Endothelial cell of umbilical vein (primary cell): Measurements from ENCODE around the gene PCDHGA2. TPM values are rescaled to one million over a fixed set of nuclear protein-coding genes. Genes with fewer than 3 reads are reported as not detected.
"Not testable (repeated sequence)": the region's sequence is repeated elsewhere in the genome, so short reads cannot be mapped to it uniquely, and the experiment has no call there.

Experiments
- BruUV-seq: library from RNA; stranded (reverse); fragments of 400-500 nt; replicated peaks from 2 replicates; lab custom pipeline; 2021; lab: Mats Ljungman, UMichigan
- CTCF ChIA-PET: fragments of 300-600, 350-600 bp; sonication (Branson Sonifier 250); formaldehyde crosslinking; loops from one replicate; lab custom pipeline; 2021; ENCODE audit warnings: antibody characterized with exemption, inconsistent platforms; lab: Charles Lee
- POLR2A ChIA-PET: fragments of 300-600, 350-600 bp; sonication (Branson Sonifier 250); formaldehyde crosslinking; loops from one replicate; lab custom pipeline; 2021; ENCODE audit warnings: antibody characterized with exemption, inconsistent platforms; lab: Charles Lee
- DNase-seq: peaks from one replicate; pipeline ENCODE4 v3.0.0-alpha.2; 2011; ENCODE audit warnings: low read depth, low spot score
- FAIRE-seq: peaks from 2 replicates; lab custom pipeline; 2011; peaks lifted over from hg19 to GRCh38; lab: Jason Lieb, UNC
- H2AFZ ChIP-seq: 2 replicates; pipeline ENCODE4 v1.6.0; 2012; ENCODE audit warnings: low read depth, low read length, control low read depth, inconsistent platforms
- H3K27ac ChIP-seq: 2 replicates; pipeline ENCODE4 v1.5.1; 2011; ENCODE audit warnings: low read depth, mild to moderate bottlenecking, control low read depth, low read length, moderate library complexity; ENCODE audit not compliant: insufficient read depth
- H3K27me3 ChIP-seq, 2 experiments: 2 replicates each; pipeline versions ENCODE4 v1.6.0 to v1.6.1; 2011; ENCODE audit warnings: low read length in 2 of 2, mixed read lengths in 1 of 2; ENCODE audit not compliant: control insufficient read depth in 2 of 2, insufficient read depth in 2 of 2
- H3K36me3 ChIP-seq, 2 experiments: 2 replicates in 1 of 2; 3 replicates in 1 of 2; pipeline ENCODE4 v1.5.1; 2011; ENCODE audit warnings: low read length in 2 of 2, mild to moderate bottlenecking in 1 of 2, moderate library complexity in 1 of 2; ENCODE audit not compliant: control insufficient read depth in 2 of 2, insufficient read depth in 2 of 2; ENCODE audit errors: extremely low read depth in 1 of 2
- H3K4me1 ChIP-seq: 3 replicates; pipeline ENCODE4 v1.5.1; 2011; ENCODE audit warnings: mild to moderate bottlenecking, low read length; ENCODE audit not compliant: control insufficient read depth, insufficient read depth; ENCODE audit errors: extremely low read depth
- H3K4me2 ChIP-seq: 2 replicates; pipeline ENCODE4 v1.6.1; 2011; ENCODE audit warnings: low read length, control low read depth, mixed read lengths; ENCODE audit not compliant: insufficient read depth
- H3K4me3 ChIP-seq, 3 experiments: fragments of 200-600 bp in 1 of 3; sonication (generic), shearing (Covaris generic) in 1 of 3; replicated peaks in 1 of 3; 2 replicates each; pipeline ENCODE4 v1.5.1; 2011 to 2016; ENCODE audit warnings: control low read depth in 3 of 3, low read length in 3 of 3, mild to moderate bottlenecking in 2 of 3, inconsistent platforms in 1 of 3, low read depth in 1 of 3, moderate library complexity in 1 of 3; ENCODE audit not compliant: insufficient read depth in 1 of 3
- H3K79me2 ChIP-seq: 2 replicates; pipeline ENCODE4 v1.6.0; 2012; ENCODE audit warnings: low read length, inconsistent platforms; ENCODE audit not compliant: control insufficient read depth, insufficient read depth
- H3K9ac ChIP-seq: replicated peaks from 2 replicates; pipeline ENCODE3; 2011; ENCODE audit warnings: low read length, control low read depth; ENCODE audit not compliant: insufficient read depth; ENCODE audit errors: extremely low read depth
- H3K9me1 ChIP-seq: replicated peaks from 3 replicates; pipeline ENCODE4 v1.6.0; 2011; ENCODE audit warnings: mild to moderate bottlenecking, low read length; ENCODE audit not compliant: control insufficient read depth, insufficient read depth; ENCODE audit errors: extremely low read depth
- H3K9me3 ChIP-seq: replicated peaks from 2 replicates; pipeline ENCODE4 v1.5.1; 2012; ENCODE audit warnings: low read length, inconsistent platforms; ENCODE audit not compliant: control insufficient read depth, insufficient read depth
- H4K20me1 ChIP-seq: replicated peaks from 2 replicates; pipeline ENCODE3; 2011; ENCODE audit warnings: mild to moderate bottlenecking, low read length; ENCODE audit not compliant: control insufficient read depth, insufficient read depth; ENCODE audit errors: extremely low read depth
- EZH2 ChIP-seq: IDR thresholded peaks from 2 replicates; pipeline ENCODE4 v1.6.1; 2012; ENCODE audit warnings: borderline replicate concordance, low read depth, mild to moderate bottlenecking, moderate library complexity, low read length, inconsistent platforms; ENCODE audit not compliant: severe bottlenecking
- JUN ChIP-seq: IDR thresholded peaks from 2 replicates; pipeline ENCODE4 v1.6.1; 2011; ENCODE audit warnings: borderline replicate concordance, low read depth; ENCODE audit not compliant: insufficient read length, insufficient read depth
- dilution Hi-C: fragments of 300-500 bp; cut with MboI; formaldehyde crosslinking; loops from one replicate; pipeline ENCODE4 v1.15.0; 2019; ENCODE audit warnings: low sequenced_read_pairs; ENCODE audit not compliant: extremely low pct_ligation_motif_present
- intact Hi-C: fragments of 100-400 bp; cut with micrococcal nuclease; formaldehyde crosslinking; loops from one replicate; pipeline ENCODE4 v1.10.0; 2022
- polyA plus RNA-seq, 4 experiments: library from polyadenylated mRNA; depleted of rRNA in 3 of 4; stranded (reverse) in 3 of 4; unstranded in 1 of 4; fragments of >200 nt; gene quantifications; 2 replicates each; pipeline versions ENCODE4 v1.2.1 to v1.2.3, GENCODE V29; 2011 to 2012; ENCODE audit warnings: missing spikeins in 1 of 4
- total RNA-seq: library from RNA; stranded (reverse); gene quantifications from 2 replicates; pipeline ENCODE4 v1.2.3, GENCODE V29; 2021
- TF ChIP-seq, protein P1 (sequence below), 2 donors: IDR thresholded peaks; 1 replicate in 1 of 2; 2 replicates in 1 of 2; pipeline ENCODE4 v1.5.1; 2011; ENCODE audit warnings: low read length in 2 of 2, mild to moderate bottlenecking in 2 of 2, moderate library complexity in 2 of 2, control low read depth in 1 of 2, inconsistent platforms in 1 of 2, low read depth in 1 of 2; ENCODE audit not compliant: insufficient read depth in 1 of 2; ENCODE audit errors: extremely low read depth in 1 of 2

The PCDHGA2 gene
- total and polyA plus RNA-seq, 2 donors (not counting 3 experiments of a cell fraction or from before 2014, with no cell fraction given): 1.2 to 2.0 TPM

GRCh38 chr5:141375444-141376155 is 37.0 kb downstream of the PCDHGA2 start:
- H3K9ac ChIP-seq, H3K4me1 ChIP-seq, FAIRE-seq, POLR2A ChIA-PET, DNase-seq, H4K20me1 ChIP-seq, BruUV-seq, H3K27ac ChIP-seq, H2AFZ ChIP-seq, H3K79me2 ChIP-seq, H3K4me2 ChIP-seq, intact Hi-C loops, dilution Hi-C loops, H3K9me3 ChIP-seq, H3K4me3 ChIP-seq, H3K36me3 ChIP-seq, H3K9me1 ChIP-seq: not testable (repeated sequence)
- CTCF ChIA-PET: interaction anchor here (1.4 to 3.2 kb wide), 3 partner anchors 7 to 188 kb away, joined by 4 to 41 read pairs (median 10); partner anchors contain the start of gene PCDHGA7
- peak; percentile 9 for TF ChIP-seq EZH2
- peaks cover 30 to 67% of the 10 kb centered on the region in 2 experiments for H3K27me3 ChIP-seq

- H3K27ac ChIP-seq: no peak within 1 kb of the TSS
- intact Hi-C loops (no loop called here), dilution Hi-C loops (no loop called here)
- H3K4me2 ChIP-seq: peak within 1 kb of the TSS; percentile 22
- TF ChIP-seq EZH2 (peak; percentile 44), JUN (no peak)
- TF ChIP-seq, protein P1, sequence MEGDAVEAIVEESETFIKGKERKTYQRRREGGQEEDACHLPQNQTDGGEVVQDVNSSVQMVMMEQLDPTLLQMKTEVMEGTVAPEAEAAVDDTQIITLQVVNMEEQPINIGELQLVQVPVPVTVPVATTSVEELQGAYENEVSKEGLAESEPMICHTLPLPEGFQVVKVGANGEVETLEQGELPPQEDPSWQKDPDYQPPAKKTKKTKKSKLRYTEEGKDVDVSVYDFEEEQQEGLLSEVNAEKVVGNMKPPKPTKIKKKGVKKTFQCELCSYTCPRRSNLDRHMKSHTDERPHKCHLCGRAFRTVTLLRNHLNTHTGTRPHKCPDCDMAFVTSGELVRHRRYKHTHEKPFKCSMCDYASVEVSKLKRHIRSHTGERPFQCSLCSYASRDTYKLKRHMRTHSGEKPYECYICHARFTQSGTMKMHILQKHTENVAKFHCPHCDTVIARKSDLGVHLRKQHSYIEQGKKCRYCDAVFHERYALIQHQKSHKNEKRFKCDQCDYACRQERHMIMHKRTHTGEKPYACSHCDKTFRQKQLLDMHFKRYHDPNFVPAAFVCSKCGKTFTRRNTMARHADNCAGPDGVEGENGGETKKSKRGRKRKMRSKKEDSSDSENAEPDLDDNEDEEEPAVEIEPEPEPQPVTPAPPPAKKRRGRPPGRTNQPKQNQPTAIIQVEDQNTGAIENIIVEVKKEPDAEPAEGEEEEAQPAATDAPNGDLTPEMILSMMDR (IDR thresholded peaks at IDR 0.05; ENCODE audit: extremely low read depth in 1 of 2, insufficient read depth in 1 of 2, low read depth in 1 of 2, low read length in 2 of 2): peak; percentile 26 to 35
- H3K9ac ChIP-seq: no peak within 1 kb of the TSS
- CTCF ChIA-PET: interaction anchor here (0.8 to 3.6 kb wide), 12 partner anchors 9 to 185 kb away, joined by 3 to 21 read pairs (median 6); partner anchors contain the start of genes PCDHGA1, PCDHGA11, PCDHGA12 and PCDHGA2
- H3K9me3 ChIP-seq: no peaks in the 10 kb centered on the region
- no peaks in the 10 kb centered on the region for H4K20me1 ChIP-seq
- POLR2A ChIA-PET: no interaction called here
- H3K4me3 ChIP-seq: peak within 1 kb of the TSS in 2 of 3 experiments; percentile 11 to 39
- peak within 1 kb of the TSS; percentile 56 for H2AFZ ChIP-seq
- no TSS peak for BruUV-seq
- H3K9me1 ChIP-seq: no peaks in the 10 kb centered on the region
- peaks cover 29 to 61% of the 10 kb centered on the region in 2 experiments for H3K27me3 ChIP-seq
- FAIRE-seq (peak; percentile 76), DNase-seq (peak; percentile 34)
- H3K36me3 ChIP-seq: no peaks in the 10 kb centered on the region
- H3K4me1 ChIP-seq: no peaks in the 10 kb centered on the region
- no peaks in the 10 kb centered on the region for H3K79me2 ChIP-seq
These were observed 44.1 kb downstream of the PCDHGA2 start, which contains the start of gene PCDHGA7 for GRCh38 chr5:141382469-141383294. PCDHGA7 (plus strand) TSS chr5:141382742; CDS start chr5:141382900, 158 bp downstream.
